Ishikawa (cell line): Measurements from ENCODE around the gene HSPB6.

Experiments
- CEBPB ChIP-seq: IDR thresholded peaks from 2 replicates; pipeline ENCODE4 v1.6.1; 2012
- CREB1 ChIP-seq: IDR thresholded peaks from 2 replicates; pipeline ENCODE4 v1.6.1; 2012; ENCODE audit warnings: low read depth
- EGR1 ChIP-seq: IDR thresholded peaks from 2 replicates; pipeline ENCODE4 v1.6.1; 2012
- EP300 ChIP-seq: IDR thresholded peaks from 2 replicates; pipeline ENCODE4 v1.6.1; 2012; ENCODE audit warnings: borderline replicate concordance
- FOXM1 ChIP-seq: IDR thresholded peaks from 2 replicates; pipeline ENCODE4 v1.6.1; 2012; ENCODE audit warnings: low read depth, borderline replicate concordance
- MAX ChIP-seq: IDR thresholded peaks from 2 replicates; pipeline ENCODE4 v1.6.1; 2012
- NFIC ChIP-seq: IDR thresholded peaks from 2 replicates; pipeline ENCODE4 v1.6.1; 2012
- RAD21 ChIP-seq: IDR thresholded peaks from 2 replicates; pipeline ENCODE4 v1.6.1; 2012; ENCODE audit warnings: low read depth
- REST ChIP-seq: IDR thresholded peaks from 2 replicates; pipeline ENCODE4 v1.6.1; 2012; ENCODE audit warnings: low read depth, mild to moderate bottlenecking
- TAF1 ChIP-seq: IDR thresholded peaks from 2 replicates; pipeline ENCODE4 v1.6.1; 2012; ENCODE audit warnings: low read depth, mild to moderate bottlenecking
- TCF12 ChIP-seq: IDR thresholded peaks from 2 replicates; pipeline ENCODE4 v1.6.1; 2012; ENCODE audit warnings: low read depth
- TEAD4 ChIP-seq: IDR thresholded peaks from 2 replicates; pipeline ENCODE4 v1.6.1; 2012
- USF1 ChIP-seq: IDR thresholded peaks from 2 replicates; pipeline ENCODE4 v1.6.1; 2012
- YY1 ChIP-seq: IDR thresholded peaks from 2 replicates; pipeline ENCODE4 v1.6.1; 2012; ENCODE audit warnings: low read depth
- ZBTB7A ChIP-seq: IDR thresholded peaks from 2 replicates; pipeline ENCODE4 v1.6.1; 2012; ENCODE audit warnings: low read depth

The HSPB6 gene

GRCh38 chr19:35729763-35730162 is 27.1 kb downstream of the HSPB6 start:
- no peak for TF ChIP-seq MAX
- TF ChIP-seq RAD21 = no peak
- TF ChIP-seq YY1 = no peak
- no peak for TF ChIP-seq TCF12
- TF ChIP-seq CREB1 = no peak
- TF ChIP-seq EGR1 = no peak
- no peak for TF ChIP-seq CEBPB
- no peak for TF ChIP-seq TAF1
- TF ChIP-seq REST = no peak
- no peak for TF ChIP-seq EP300
- no peak for TF ChIP-seq USF1
- no peak for TF ChIP-seq FOXM1
- TF ChIP-seq NFIC = no peak
- no peak for TF ChIP-seq ZBTB7A
- no peak for TF ChIP-seq TEAD4

GRCh38 chr19:35729021-35729420 is 27.8 kb downstream of the HSPB6 start:
- TF ChIP-seq CEBPB = no peak
- no peak for TF ChIP-seq CREB1
- TF ChIP-seq ZBTB7A = no peak
- no peak for TF ChIP-seq TCF12
- TF ChIP-seq EGR1 = no peak
- TF ChIP-seq REST = no peak
- TF ChIP-seq EP300 = no peak
- no peak for TF ChIP-seq NFIC
- TF ChIP-seq RAD21 = no peak
- TF ChIP-seq TAF1 = no peak
- TF ChIP-seq FOXM1 = no peak
- no peak for TF ChIP-seq USF1
- TF ChIP-seq YY1 = no peak
- TF ChIP-seq MAX = no peak
- no peak for TF ChIP-seq TEAD4

DNA sequence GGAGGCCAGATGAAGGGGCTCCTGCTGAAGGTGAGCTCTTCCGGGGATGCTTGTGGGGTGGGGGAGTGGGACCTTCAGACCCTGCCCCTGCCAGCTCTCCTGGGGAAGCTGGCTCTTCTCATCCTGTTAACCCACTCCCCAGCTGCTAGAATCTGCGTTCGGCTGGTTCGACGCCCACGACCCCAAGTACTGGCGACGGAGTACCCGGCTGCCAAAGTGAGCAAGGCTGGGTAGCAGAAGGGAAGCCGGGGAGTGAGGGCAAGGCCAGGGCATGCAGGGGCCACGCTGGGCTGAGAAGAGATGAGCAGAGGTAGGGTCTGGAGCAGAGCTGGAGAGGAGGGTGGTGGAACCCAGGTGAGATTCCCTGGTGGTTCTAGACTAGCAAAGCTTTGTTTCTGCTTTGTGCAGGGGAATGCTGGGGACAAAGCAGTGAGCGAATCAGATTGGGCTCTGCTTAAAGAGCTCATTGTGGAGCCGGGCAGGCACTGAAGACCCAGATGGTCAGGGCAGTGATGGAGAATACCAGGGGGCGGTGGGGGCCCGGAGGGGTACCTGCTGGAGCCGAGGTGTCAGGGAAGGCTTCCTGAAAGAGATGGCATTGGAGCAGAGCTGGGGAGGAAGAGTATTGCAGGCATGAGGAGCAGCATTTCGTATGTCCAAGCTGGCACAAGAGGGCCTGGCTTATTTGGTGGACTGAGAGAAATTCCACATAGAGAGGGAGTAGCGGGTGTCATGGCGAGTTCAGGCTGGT is 28.7 kb downstream of the HSPB6 start:
- TF ChIP-seq EGR1 (no peak), CREB1 (no peak), TEAD4 (no peak), NFIC (no peak), FOXM1 (no peak), ZBTB7A (no peak), TCF12 (no peak), YY1 (no peak), EP300 (no peak), TAF1 (no peak), MAX (no peak), CEBPB (no peak), RAD21 (no peak), REST (no peak), USF1 (no peak)
